NCI-H2107 (cell line): Measurements from ENCODE around the gene CD22.
"Not testable (repeated sequence)": the region's sequence is repeated elsewhere in the genome, so short reads cannot be mapped to it uniquely, and the experiment has no call there.

ENCODE experiments used
- DNase-seq: peaks from one replicate; lab custom pipeline; 2025; lab: John Stamatoyannopoulos, UW

Gene CD22

DNA sequence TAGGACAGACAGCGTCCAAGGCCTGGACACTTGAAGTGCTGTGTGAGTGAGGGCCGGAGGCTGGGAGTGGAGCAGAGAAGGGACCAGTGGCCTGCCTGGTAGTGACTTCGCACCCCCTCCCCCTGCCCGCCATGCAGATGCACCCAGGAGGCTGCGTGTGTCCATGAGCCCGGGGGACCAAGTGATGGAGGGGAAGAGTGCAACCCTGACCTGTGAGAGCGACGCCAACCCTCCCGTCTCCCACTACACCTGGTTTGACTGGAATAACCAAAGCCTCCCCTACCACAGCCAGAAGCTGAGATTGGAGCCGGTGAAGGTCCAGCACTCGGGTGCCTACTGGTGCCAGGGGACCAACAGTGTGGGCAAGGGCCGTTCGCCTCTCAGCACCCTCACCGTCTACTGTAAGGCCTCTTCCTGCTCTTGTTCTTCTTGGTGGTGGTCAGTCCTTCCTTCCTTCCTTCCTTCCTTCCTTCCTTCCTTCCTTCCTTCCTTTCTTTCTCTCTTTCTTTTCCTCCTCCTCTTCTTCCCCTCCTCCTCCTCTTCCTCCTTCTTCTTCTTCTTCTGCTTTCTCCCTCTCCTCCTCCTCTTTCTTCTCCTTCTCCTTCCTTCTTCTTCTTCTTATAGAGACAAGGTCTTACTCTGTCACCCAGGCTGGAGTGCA lies 12.7 kb downstream of the CD22 start:
- DNase-seq: no peak

DNA sequence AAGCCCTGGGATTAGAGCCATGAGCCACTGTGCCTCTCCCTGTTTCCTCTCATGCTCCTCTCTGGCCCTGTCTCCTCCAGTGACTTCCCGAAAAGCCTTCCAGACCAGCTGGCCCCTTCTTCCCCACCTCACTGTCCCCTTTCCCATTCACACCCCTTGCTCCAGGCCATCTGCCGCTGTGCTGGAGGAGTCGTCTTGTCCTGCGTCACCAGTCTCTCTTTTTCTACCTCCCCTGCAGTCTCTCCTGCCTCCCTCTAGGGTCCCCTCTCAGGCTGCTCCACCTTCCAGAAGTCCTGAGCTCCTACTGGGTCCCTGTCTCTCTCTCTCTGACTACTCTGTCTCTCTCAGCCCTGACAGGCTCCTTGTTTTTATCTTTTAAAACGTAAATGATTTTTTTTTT lies 13.4 kb downstream of the CD22 start:
- no peak for DNase-seq

DNA sequence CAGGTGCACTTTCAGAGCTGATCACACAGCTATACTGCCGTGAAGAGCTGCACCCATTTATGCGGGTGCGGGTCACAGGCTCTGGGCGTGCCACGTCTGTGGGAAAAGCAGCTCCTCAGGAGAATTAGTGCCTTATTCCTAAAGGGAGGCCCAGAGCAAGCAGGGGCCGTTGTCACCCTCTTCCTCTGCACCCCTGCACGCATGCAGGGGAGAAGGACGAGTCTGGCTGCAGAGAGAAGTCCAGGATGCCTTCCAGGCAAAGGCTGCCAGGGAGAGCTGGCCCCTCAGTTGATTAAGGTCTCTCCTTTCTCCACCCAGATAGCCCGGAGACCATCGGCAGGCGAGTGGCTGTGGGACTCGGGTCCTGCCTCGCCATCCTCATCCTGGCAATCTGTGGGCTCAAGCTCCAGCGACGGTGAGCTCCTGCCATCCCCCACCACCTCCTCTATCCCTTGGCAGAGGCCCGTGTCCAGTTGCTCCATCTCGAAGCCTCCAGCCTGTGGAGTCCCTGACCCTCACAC lies 15.6 kb downstream of the CD22 start:
- no peak for DNase-seq

DNA sequence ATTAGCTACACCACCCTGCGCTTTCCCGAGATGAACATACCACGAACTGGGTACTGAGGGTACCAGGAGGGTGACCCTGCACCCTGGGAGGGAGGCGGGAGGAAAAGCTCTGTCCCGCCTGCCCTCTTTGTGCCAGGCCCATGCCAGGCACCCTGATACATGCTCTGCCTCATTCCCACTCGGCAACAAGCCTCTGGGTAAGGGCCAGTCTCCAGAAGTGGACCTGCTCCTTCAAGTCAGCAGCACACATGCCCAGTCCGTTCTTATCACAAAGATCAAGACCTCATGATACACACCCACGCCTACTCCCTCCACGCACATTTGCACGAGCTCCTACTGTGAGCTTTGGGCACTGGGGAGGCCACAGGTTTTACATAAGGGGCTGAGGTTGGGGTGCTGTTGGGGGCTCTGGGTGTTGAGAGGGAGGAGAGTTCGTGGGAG lies 16.7 kb downstream of the CD22 start:
- DNase-seq: no peak

DNA sequence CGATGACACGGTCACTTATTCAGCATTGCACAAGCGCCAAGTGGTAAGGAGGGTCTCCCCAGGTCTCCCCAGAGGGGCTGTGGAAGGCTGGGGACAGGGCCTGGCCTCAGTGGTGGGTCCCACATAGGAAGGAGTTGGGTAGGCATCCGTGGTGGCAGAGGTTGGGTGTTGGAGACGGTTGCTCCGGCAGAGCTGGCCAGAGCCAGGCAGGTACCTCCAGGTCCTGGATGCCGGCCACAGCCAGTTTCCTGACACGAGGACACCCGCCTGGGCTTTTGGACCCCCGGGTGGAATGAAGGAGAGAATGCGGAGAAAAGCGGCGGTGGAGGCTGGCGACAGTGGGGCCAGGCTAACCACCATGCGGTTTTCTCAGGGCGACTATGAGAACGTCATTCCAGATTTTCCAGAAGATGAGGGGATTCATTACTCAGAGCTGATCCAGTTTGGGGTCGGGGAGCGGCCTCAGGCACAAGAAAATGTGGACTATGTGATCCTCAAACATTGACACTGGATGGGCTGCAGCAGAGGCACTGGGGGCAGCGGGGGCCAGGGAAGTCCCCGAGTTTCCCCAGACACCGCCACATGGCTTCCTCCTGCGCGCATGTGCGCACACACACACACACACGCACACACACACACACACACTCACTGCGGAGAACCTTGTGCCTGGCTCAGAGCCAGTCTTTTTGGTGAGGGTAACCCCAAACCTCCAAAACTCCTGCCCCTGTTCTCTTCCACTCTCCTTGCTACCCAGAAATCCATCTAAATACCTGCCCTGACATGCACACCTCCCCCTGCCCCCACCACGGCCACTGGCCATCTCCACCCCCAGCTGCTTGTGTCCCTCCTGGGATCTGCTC lies 17.4 kb downstream of the CD22 start:
- DNase-seq: no peak

DNA sequence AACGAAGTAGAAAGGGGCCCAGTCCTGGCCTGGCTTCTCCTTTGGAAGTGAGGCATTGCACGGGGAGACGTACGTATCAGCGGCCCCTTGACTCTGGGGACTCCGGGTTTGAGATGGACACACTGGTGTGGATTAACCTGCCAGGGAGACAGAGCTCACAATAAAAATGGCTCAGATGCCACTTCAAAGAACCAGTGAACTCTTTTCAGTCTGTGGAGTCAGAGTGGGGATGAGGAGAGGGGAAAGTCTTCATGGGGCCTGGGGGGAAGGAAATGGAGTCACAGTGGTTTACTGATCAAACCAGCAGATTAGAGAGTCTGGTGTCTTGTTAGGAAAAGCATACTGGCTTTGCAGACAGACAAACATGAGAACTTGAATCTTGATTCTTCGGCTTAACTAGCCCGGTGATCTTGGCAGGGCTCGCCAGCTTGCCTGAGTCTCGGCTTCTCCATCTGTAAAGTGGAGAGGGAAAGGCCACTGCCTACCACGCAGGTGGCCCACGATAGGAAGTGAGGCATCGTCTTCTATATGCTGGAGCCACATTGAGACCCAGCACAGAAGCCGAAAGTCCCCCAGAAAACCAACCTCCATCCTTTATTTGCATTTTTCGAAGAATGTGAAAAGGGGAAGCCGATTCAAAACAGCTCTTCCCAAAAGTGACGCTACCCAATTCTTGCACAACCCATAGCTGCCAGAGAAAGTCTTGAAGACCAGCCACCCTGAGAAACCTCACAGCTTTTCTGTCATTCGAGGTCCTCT lies 18.4 kb downstream of the CD22 start, which contains the start of gene FFAR1:
TSS of gene FFAR1 (plus strand) at position 732 of the 759 bp plus-strand sequence. CDS start 3,650 bp downstream, outside the sequence.
- no peak for DNase-seq

DNA sequence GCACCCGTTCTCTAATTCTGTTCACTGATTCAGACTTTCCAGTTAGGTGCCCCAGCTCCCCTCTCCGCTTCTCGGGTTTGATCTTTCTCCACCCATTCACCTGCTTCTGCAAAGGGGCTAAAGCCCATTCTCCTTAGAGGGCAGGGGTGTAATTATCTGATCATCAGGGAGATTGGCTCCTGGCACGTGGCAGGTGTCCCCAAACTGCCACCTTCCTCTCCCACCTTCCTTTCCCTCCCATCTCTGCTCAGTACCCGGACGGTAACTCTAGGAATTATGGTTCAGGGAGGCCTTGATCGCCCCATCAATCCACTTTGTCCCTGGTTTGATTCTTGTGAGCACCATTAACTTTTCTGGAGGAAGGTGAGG lies 18.9 kb downstream of the CD22 start:
- DNase-seq: no peak

DNA sequence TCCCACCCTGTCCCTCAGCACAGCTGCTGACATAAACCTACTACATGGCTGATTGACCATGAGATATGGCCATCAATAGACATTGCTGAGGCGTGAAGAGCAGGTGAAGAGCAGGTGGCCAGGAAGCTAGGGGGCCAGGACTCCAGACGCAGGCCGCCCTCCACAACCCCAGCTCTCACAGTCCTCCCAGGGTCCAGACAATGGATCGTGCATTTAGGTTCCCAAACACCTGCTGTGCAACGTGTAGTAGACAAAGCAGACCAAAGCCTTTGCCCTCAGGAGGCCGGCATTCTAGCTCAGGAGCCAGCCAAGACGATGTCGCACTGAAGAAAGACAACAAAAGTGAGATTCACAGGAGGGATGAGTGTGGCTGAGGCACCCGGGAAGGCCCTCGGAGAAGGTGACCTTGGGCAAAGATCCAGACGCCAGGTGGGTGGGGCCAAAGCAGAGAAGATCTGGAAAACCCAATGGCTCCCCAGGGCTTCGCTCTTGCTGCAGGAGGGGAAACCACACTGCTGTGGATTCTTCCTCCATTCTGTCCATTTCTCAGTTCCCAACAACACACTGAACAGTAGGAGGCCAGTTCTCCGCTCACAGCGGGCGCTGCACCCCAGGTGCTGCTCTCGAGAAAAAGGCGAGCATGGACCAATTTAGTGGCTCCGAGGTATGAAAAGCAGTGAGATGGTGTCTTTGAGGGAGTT lies 20.1 kb downstream of the CD22 start:
- DNase-seq: no peak

DNA sequence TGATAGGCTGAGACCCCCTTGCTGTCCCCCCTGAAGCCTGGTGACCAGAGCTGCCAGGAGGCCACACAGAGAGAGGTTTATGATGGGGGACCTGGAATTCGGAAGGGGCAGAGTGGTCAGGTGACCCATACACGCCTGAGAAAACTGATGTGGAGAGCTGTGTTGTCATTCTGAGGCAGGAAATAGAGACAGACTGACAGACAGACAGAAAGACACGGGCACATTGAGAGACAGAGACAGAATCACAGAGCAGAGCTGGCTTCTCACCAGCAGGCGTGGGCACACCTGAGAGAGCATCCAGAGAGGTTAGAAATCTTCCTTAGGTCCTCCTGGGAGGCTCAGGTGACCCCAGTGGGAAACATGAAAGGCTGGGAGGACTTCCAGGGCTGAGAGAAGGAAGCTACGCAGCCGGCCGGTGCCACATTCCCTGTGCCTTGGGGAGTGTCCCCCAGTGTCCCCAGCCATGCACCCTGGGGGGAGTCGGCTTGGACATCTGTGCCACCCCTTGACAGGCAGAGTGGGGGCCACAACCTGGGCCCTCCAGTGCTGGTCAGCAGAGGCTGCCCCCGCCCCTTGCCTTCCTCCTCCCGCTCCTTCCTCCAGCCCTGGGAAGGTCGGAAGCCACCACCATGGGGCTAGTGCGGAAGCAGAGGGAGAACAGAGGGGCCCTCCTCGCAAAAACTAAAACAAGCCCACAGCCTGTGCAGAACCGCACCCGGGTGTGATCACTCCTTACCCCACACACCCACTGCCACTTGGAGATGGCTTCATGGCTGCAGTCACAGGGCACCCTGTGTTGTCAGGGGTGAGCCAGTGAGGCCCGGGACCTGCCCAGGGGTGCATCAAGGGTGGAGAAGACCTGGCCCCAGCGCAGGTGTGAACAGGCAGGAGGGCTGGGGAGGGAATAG lies 20.9 kb downstream of the CD22 start:
- no peak for DNase-seq

DNA sequence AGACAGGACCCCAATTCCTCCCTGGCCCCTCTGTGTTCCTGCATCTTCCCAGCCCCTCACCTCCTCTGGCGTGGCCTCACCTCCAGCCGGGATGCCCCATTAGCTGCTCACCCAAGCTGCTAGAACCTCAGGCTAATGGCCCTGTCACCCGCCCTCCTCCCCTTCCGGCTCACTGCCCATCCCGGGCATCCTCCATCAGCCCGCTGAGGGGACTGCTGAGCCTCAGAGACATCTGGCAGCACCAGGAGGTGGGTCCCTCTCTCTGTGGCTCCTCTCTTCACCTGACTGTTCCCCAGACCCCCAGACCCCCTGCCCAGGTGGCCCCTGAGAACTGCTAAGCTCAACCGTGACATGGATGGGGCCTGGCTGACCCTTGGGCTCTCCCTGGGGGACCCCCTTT lies 21.6 kb downstream of the CD22 start:
- DNase-seq: no peak

DNA sequence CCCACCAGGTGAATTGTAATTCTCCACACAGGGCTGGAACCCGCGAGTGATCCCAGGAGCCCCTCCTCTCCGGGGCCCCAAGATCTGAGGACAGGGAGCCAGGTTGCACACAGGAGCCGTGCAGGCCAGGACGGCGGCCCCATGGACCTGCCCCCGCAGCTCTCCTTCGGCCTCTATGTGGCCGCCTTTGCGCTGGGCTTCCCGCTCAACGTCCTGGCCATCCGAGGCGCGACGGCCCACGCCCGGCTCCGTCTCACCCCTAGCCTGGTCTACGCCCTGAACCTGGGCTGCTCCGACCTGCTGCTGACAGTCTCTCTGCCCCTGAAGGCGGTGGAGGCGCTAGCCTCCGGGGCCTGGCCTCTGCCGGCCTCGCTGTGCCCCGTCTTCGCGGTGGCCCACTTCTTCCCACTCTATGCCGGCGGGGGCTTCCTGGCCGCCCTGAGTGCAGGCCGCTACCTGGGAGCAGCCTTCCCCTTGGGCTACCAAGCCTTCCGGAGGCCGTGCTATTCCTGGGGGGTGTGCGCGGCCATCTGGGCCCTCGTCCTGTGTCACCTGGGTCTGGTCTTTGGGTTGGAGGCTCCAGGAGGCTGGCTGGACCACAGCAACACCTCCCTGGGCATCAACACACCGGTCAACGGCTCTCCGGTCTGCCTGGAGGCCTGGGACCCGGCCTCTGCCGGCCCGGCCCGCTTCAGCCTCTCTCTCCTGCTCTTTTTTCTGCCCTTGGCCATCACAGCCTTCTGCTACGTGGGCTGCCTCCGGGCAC lies 22.6 kb downstream of the CD22 start:
- DNase-seq: no peak

DNA sequence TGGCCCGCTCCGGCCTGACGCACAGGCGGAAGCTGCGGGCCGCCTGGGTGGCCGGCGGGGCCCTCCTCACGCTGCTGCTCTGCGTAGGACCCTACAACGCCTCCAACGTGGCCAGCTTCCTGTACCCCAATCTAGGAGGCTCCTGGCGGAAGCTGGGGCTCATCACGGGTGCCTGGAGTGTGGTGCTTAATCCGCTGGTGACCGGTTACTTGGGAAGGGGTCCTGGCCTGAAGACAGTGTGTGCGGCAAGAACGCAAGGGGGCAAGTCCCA lies 23.1 kb downstream of the CD22 start:
- DNase-seq: no peak

DNA sequence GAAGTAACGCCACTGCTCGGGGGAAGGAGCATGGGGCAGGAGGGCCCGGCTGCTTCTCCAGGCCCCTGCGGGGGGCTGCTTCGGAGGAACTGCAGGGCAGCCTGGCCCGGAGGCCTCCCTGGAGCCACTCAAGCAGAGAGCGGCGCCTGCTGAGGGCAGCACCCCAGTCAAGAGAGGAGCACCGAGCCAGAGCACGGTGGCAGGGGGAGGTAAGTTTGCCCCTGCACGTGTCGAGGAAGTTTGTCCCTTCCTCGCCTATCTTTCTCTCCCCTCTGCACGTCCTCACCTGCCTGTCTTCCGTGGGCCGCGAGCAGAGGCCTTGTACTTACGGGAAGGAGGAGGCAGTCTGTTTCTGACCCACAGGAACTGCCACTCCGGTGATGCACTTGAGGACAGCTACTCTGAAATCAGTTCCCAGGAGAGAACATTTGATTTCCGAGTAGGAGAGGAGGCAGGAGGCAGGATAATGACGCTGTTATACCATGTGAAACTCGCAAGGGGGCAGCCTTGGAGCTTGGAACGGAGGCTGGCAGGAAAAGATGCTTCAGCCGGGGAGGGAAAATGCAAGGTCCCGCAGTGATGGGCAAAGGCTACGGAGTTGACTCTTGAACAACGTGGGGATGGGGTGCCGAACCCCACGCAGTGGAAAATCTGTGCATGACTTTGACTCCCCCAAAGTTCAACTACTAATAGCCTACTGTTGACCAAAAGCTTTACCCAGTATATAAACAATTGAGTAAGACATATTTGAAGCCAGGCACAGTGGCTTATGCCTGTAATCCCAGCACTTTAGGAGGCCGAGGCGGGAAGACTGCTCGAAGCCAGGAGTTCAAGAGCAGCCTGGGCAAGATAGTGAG lies 23.7 kb downstream of the CD22 start:
- DNase-seq: peak; percentile 28

DNA sequence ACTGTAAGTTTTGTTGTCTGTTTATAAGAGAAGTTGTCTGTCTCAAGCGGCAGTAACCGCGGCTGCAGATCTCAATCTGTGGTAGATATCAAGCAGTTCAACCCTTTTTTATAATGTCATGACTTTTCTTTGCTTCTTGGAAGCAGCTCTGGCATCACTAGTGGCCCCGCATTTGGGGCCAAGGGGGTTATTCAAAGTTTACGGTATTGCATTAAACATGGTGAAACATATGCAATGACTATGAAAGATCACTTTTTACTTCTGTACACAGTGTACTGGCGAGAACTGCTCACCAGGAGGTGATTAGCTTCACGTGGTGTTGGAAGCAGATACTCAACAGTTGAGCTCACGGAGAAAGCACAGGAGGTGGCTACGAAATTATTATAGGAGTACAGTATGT lies 24.6 kb downstream of the CD22 start:
- no peak for DNase-seq

DNA sequence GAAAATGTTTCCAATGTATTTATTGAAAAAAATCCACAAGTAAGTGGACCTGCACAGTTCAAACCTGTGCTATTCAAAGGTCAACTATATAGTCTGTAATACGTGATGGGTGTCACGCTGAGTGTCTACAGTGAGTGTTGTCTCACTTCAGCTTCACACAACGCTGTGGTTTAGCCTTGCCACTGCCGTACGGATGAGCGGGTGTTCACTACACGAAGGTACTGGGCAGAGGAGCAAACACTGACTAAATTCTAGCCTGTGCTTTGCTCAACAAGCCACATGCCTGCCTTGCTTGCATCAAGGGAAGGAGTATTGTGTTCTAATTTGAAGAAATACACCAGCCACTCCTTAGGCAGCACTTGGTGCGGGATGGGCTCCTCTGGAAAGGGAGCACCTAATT lies 25.9 kb downstream of the CD22 start:
- no peak for DNase-seq

DNA sequence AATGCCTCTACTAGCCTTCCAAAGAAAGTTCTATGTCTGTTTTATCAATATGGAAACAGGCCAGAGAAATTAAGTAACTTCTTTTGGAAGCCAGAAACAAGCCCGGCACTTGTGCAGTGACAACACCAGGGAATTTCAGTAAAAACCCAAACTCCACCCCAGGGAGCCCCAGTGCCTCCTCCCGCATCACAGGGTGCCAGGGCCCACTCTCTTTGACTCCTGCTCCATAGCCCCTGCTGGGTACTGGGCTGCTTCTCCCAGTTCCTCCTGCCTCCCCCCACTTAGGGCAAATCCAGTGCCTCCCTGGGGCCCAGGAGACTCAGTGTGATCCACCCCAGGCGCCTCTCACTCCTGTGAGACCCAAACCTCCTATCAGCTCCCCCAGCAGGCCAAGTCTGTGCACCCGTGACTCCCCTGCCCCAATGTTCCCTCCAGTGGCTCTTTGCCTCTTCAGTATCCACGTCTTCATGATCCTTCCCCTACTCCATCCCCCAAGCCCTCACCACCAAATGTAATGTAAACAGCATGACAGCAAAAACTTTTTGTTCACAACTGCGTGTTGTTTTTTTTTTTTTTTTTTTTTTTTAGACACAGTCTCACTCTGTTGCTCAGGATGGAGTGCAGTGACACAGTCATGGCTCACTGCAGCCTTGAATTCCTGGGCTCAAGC lies 26.9 kb downstream of the CD22 start:
- DNase-seq: no peak

DNA sequence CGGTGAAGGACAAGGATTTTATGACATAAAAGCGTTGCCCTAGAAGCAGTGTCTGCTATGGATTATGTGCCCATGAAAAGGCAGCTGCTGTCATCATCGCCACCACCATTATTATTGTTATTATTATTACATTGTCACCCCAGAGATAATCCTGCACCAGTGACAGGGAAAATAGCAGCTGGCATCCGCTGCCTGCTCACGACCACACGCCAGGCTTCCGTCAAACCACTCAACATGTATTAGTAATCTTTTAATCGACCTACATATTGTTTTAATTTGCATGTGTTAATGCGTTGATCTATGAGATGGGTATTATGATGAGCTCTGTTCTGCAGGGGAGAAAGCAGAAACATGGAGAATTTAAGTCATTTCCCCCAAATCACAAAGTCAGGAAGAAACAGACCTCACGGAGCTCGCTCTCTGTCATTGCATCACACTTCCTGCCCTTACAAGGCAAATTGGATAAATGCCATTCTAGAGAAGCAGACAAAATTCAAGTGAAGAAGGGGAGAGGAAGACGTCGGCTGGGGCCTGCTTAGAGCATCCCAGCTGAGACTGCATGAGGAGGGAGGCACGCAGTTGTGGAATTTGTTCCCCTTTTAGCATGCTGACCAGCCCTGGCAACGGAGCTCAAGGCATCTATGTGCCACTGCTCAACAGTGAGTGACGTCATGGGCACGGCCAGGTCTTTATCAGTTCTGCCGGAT lies 29.0 kb downstream of the CD22 start, which contains the start of gene FFAR3:
TSS of gene FFAR3 (plus strand) at position 594 of the 707 bp plus-strand sequence. CDS start 431 bp downstream, outside the sequence.
- DNase-seq: no peak

DNA sequence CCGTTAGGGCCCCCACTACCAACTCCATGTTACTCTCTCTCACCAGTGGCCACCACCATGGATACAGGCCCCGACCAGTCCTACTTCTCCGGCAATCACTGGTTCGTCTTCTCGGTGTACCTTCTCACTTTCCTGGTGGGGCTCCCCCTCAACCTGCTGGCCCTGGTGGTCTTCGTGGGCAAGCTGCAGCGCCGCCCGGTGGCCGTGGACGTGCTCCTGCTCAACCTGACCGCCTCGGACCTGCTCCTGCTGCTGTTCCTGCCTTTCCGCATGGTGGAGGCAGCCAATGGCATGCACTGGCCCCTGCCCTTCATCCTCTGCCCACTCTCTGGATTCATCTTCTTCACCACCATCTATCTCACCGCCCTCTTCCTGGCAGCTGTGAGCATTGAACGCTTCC lies 29.8 kb downstream of the CD22 start:
- DNase-seq: not testable (repeated sequence)
